AG04449 (cell line): ENCODE measurements around the gene NOS1AP.

Source experiments
- CTCF ChIA-PET: fragments of 350-600 bp; formaldehyde crosslinking; extraction: SDS; loops from one replicate; lab custom pipeline; 2021; ENCODE audit warnings: antibody characterized with exemption; lab: Yijun Ruan, JAX
- POLR2A ChIA-PET: fragments of 400-600, 350-600 bp; formaldehyde crosslinking; extraction: SDS; loops from one replicate; lab custom pipeline; 2020; ENCODE audit warnings: antibody characterized with exemption, inconsistent platforms; lab: Yijun Ruan, JAX
- DNase-seq: peaks from one replicate; pipeline ENCODE4 v3.0.0-alpha.2; 2010; ENCODE audit warnings: low read depth, low spot score
- H3K4me3 ChIP-seq: 2 replicates; pipeline ENCODE4 v1.5.1; 2011; ENCODE audit warnings: low read depth, mild to moderate bottlenecking, control low read depth, low read length
- CTCF ChIP-seq: IDR thresholded peaks from one replicate; pipeline ENCODE4 v1.5.1; 2011; ENCODE audit warnings: mild to moderate bottlenecking, moderate library complexity, low read length, control low read depth, inconsistent platforms; ENCODE audit not compliant: insufficient read depth; ENCODE audit errors: missing control alignments

Gene NOS1AP

DNA sequence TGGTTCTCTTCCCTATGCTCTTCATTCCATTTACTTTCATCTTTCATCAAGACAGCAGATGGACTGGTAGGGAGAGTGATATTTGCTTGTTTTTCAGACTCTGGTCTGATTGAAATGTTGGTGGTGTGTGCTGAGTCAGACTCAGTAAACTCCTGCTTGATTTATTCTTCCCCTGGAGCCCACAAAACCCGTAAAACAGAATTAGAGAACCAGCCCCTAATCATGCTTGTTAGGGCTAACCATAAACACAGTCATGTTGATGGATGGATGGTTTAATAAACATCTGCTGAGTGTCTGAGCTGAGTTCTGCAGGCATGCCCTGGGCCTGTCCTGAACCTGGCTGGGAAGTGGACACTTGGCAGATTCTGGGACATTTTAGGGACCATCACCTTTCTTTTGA is 24.8 kb downstream of the NOS1AP start:
- POLR2A ChIA-PET = no interaction called here
- DNase-seq = no peak
- no peak for TF ChIP-seq CTCF
- CTCF ChIA-PET = no interaction called here
- no peak overlapping the region for H3K4me3 ChIP-seq

DNA sequence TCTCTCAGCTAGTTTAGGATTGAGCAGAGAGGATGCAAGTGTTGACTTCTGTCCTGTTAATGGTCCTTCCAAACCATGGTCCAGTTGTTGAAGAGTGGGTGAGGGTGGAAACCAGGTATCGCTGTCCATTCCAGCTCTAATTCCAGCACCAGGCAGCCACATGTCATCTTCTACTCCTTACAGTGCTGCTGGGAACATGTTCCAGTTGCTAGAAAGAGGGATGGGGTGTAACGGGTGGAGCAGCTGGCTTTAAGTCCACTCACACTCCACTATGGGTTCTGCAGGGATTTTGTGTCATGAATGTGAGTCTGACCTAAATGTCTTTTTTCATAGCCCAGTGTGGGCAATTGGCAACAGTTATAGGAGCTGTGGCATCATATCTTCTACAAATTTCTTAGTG is 25.2 kb downstream of the NOS1AP start:
- no peak for TF ChIP-seq CTCF
- no peak for DNase-seq
- POLR2A ChIA-PET = no interaction called here
- H3K4me3 ChIP-seq = no peak overlapping the region
- CTCF ChIA-PET = no interaction called here

DNA sequence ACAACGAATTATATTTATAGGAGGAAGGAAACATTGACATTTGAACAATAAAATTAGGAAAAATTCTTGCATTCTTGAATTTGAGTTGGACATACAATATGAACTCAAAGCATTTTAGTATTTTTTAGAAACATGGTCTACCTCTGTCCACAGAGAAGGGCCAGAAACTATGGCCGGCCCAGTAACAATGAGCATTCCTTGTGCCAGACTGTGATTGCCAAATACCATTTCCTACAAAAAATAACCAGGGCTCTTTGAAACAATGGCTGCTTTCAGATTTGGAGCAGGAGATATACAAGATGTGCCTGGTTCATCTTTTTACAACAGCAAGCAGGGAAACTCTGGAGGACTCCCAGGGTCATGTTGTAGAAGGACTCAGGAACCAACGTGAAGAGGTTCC is 38.4 kb downstream of the NOS1AP start:
- ChIA-PET POLR2A (no interaction called here), CTCF (no interaction called here)
- DNase-seq = no peak
- TF ChIP-seq CTCF = no peak
- no peak overlapping the region for H3K4me3 ChIP-seq

DNA sequence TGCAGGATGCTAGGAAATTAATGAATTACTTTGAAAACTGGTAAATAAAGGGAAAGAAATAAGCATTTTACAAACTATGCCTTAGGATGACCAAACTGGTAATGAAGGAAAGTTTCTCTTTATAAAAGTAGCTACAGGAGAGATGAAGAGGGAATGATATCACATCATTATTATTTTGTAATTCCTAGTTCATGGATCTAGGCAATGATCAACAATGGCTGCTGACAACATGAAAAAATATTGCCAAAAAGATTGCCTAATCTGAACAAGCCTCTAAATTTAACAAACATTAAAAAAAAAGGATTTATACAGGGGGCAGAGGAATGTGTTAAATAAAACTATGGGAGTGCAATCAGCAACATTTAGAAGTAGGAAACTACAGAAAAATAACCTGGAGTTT is 38.9 kb downstream of the NOS1AP start:
- ChIA-PET POLR2A (no interaction called here), CTCF (no interaction called here)
- H3K4me3 ChIP-seq = no peak overlapping the region
- DNase-seq = no peak
- no peak for TF ChIP-seq CTCF

DNA sequence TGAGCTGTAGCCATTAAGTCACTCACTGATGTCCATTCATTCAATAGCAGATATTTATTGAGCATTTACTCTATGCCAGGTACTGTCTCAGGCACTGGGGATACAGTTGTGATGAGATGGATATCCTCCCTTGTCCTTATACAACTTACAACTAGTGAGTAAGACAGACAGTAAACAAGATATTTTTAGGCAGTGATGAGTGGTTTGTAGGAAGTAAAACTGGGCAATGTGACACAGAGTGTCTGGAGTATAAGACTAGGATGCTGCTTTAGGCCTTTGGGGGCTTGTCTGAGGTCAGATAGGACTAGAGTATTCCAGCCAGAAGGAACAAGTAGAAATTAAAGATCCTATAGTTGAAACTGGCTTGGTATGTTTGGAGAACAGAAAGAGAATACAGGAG is 41.4 kb downstream of the NOS1AP start:
- DNase-seq = no peak
- ChIA-PET CTCF (no interaction called here), POLR2A (no interaction called here)
- TF ChIP-seq CTCF = no peak
- H3K4me3 ChIP-seq = no peak overlapping the region

- POLR2A ChIA-PET = no interaction called here
- no peak overlapping the region for H3K4me3 ChIP-seq
- no peak for TF ChIP-seq CTCF
- CTCF ChIA-PET = no interaction called here
- no peak for DNase-seq
Observed at GRCh38 chr1:162111572-162111971, 42.1 kb downstream of the NOS1AP start.
